ENCODE data around the gene PCGF3. TPM values are rescaled to one million over a fixed set of nuclear protein-coding genes. Genes with fewer than 3 reads are reported as not detected.

PCGF3 gene
- total and polyA plus RNA-seq, 9 of the 15 experiments (the other 6 are each of a cell fraction or from before 2014, with no cell fraction given), result 2.6 to 46.1 (median 20.3) TPM

- TF ChIP-seq ATF3 (IDR thresholded peaks at IDR 0.05) (no peak), ATF3 (CRISPR knock-in tag; conservative IDR thresholded peaks at IDR 0.05) (no peak), RFX1 (IDR thresholded peaks at IDR 0.05) (no peak), BRD9 (IDR thresholded peaks at IDR 0.05; ENCODE audit: low read depth, partially characterized antibody) (no peak), RREB1 (CRISPR knock-in tag; IDR thresholded peaks at IDR 0.05) (no peak), CBFA2T2 (conservative IDR thresholded peaks at IDR 0.05) (no peak), HNRNPL (IDR thresholded peaks at IDR 0.05; ENCODE audit: low read depth, low read length) (no peak), CREM (IDR thresholded peaks at IDR 0.05; ENCODE audit: low read depth) (no peak), ELK3 (CRISPR knock-in tag; IDR thresholded peaks at IDR 0.05) (no peak)
These were observed 75.3 kb downstream of the PCGF3 start (continued) for GRCh38 chr4:780716-781492.

Data from K562 (cell line).